Measurements from ENCODE around the gene SULT4A1. TPM values are rescaled to one million over a fixed set of nuclear protein-coding genes. Genes with fewer than 3 reads are reported as not detected.

SULT4A1 gene
- total and polyA plus RNA-seq, 10 of the 15 experiments (the other 5 are each of a cell fraction or from before 2014, with no cell fraction given) = not detected

DNA sequence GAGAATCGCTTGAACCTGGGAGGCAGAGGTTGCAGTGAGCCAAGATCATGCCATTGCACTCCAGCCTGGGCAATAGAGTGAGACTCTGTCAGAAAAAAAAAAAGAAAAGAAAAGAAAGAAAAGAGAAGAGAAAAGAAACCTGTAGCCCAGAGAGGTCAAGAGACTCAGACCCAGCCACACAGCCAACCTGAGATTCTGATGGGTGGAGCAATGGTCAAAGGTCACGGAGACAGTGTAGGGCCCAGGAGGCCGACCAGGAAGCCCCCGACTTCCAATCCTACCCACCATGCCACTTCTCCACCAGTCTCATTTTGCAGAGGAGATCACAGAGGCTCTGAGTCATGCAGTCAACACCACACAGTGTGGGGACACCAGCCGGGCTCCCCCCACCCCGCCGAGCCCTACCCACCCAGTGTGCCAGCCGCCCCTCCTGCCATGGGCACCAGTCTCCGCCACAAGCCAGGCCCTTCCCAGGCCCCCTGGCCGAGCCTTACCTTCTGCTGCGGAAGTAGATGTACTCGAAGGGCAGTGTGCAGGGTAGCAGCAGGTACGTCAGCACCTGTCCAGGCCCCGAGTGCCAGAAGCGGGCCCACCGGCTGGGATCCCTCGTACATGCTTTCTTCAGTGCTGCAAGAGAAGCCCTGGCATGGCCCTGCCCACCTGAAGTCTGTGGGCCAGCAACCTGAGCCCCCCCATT, 21.6 kb upstream of the SULT4A1 start (continued):
- no peak for TF ChIP-seq IKZF2 (IDR thresholded peaks at IDR 0.05)
- no peak for TF ChIP-seq BCL11A (IDR thresholded peaks at IDR 0.05; ENCODE audit: low read depth, low read length)
- TF ChIP-seq RAD51 (IDR thresholded peaks at IDR 0.05) = no peak

GRCh38 chr22:43883012-43883661, 20.8 kb upstream of the SULT4A1 start:
- DNase-seq (ENCODE audit: low read depth, low spot score) = no peak
- H3K4me2 ChIP-seq (ENCODE audit: control insufficient read depth, insufficient read depth) = no peak overlapping the region
- ATAC-seq = peak; percentile 82
- ChIA-PET SMC1A (ENCODE audit: uncharacterized antibody, unreplicated experiment) (interaction anchor here (0.6 to 1.3 kb wide), 5 partner anchors 60 to 683 kb away, joined by 3 to 6 read pairs (median 4); partner anchors contain the start of gene SAMM50), POLR2A (interaction anchor here (0.5 kb wide), 1 partner anchor 802 kb away, joined by 3 read pairs; no protein-coding TSS in a partner anchor), CTCF (interaction anchor here (0.6 to 1.6 kb wide), 40 partner anchors 8 to 797 kb away, joined by 3 to 37 read pairs (median 3); partner anchors contain the start of gene PARVG), RAD21 (ENCODE audit: unreplicated experiment) (interaction anchor here (0.5 to 1.2 kb wide), 6 partner anchors 40 to 744 kb away, joined by 3 to 14 read pairs (median 4); partner anchors contain the start of gene PNPLA3)
- 6% methylated on average over 14 of the region's 14 CpGs for WGBS (ENCODE audit: insufficient coverage, insufficient replicate concordance, low lambda C conversion rate, missing lambda C conversion rate)
- peak; percentile 64 for FAIRE-seq
- H3K9ac ChIP-seq (ENCODE audit: control insufficient read depth, insufficient read depth, low read length) = no peak overlapping the region
- TF ChIP-seq RAD51 (IDR thresholded peaks at IDR 0.05) (no peak), YY1 (IDR thresholded peaks at IDR 0.05; ENCODE audit: low read depth, low read length) (0 out of 2 replicates have a peak, but pooled peaks have one; percentile 28), CTCF (IDR thresholded peaks at IDR 0.05 in 2 of 3, conservative IDR thresholded peaks at IDR 0.05 in 1 of 3; ENCODE audit: control insufficient read depth in 2 of 3, extremely low read depth in 1 of 3, insufficient read depth in 1 of 3, low read depth in 3 of 3, low read length in 3 of 3) (peak; percentile 73 to 80 (median 80)), RAD21 (IDR thresholded peaks at IDR 0.05; ENCODE audit: insufficient read depth, low read depth, low read length) (peak; percentile 61)
- H3K27ac ChIP-seq (ENCODE audit: control insufficient read depth, insufficient read depth) = no peak overlapping the region
- in situ Hi-C loops (cut with MboI) = no loop called here
- no peaks in the 10 kb centered on the region for H4K20me1 ChIP-seq (ENCODE audit: control insufficient read depth, insufficient read depth)
- H3K4me1 ChIP-seq (ENCODE audit: control insufficient read depth, insufficient read depth, low read length) = peaks cover 9% of the 10 kb centered on the region
- intact Hi-C loops (cut with micrococcal nuclease; ENCODE audit: unreplicated experiment) = loop anchor here (10.0 kb wide), 1 partner anchor 138 kb away; no protein-coding TSS in a partner anchor
- H3K4me3 ChIP-seq = no peak overlapping the region
- no peaks in the 10 kb centered on the region for H3K79me2 ChIP-seq (ENCODE audit: control insufficient read depth, insufficient read depth, low read length)
- H2AFZ ChIP-seq (ENCODE audit: control insufficient read depth, low read depth, low read length) = no peak overlapping the region
- peaks cover 0 to 5% of the 10 kb centered on the region in 2 experiments; a peak in 3 of 4 replicates for H3K27me3 ChIP-seq (replicated peaks in 1 of 2; ENCODE audit: control insufficient read depth in 2 of 2, insufficient read depth in 2 of 2, low read length in 1 of 2)
- BruUV-seq (replicated peaks) = no TSS peak
- no peaks in the 10 kb centered on the region for H3K36me3 ChIP-seq (ENCODE audit: control insufficient read depth in 2 of 2, insufficient read depth in 2 of 2, low read length in 1 of 2)
- H3K9me3 ChIP-seq (replicated peaks; ENCODE audit: control insufficient read depth, insufficient read depth, low read length) = no peaks in the 10 kb centered on the region

Measured in GM12878 (cell line).